Measurements from ENCODE around the gene ATG4B. TPM values are rescaled to one million over a fixed set of nuclear protein-coding genes. Genes with fewer than 3 reads are reported as not detected.

The ATG4B gene
- total RNA-seq, 1 donor from 2014 or later: 112 TPM

DNA sequence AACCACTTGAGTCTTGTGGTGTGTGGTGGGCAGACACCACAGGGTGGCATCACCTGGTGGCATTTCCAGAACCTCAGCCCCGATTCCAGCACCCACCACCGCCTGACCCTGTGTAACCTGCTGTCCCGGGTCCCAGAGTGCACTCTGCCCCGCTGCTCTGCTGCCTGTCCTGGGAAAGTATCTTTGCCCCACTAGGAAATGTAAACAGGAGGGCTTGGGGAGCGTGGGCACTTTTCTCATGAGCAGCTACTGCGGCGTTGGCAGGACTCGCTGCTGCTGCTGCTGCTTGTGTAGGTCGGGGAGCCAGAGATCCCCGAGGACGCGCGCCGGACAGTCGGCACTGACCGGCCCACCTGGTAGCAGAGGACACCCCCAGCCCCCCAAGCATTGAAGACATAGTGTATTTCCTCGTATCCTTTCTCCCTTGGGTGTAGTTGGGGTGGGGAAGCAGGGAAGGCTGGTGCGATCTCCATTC, 35.7 kb downstream of the ATG4B start:
- no peaks in the 10 kb centered on the region for H3K9me3 Mint-ChIP-seq
- DNase-seq (ENCODE audit: low read depth, low spot score): no peak
- peak overlapping the region; percentile 51 for H3K4me3 Mint-ChIP-seq
- no peaks in the 10 kb centered on the region for H3K36me3 Mint-ChIP-seq (ENCODE audit: low read depth)
- H3K27me3 Mint-ChIP-seq (ENCODE audit: low read depth): no peaks in the 10 kb centered on the region
- H3K4me1 Mint-ChIP-seq: no peaks in the 10 kb centered on the region
- TF ChIP-seq, protein P1, sequence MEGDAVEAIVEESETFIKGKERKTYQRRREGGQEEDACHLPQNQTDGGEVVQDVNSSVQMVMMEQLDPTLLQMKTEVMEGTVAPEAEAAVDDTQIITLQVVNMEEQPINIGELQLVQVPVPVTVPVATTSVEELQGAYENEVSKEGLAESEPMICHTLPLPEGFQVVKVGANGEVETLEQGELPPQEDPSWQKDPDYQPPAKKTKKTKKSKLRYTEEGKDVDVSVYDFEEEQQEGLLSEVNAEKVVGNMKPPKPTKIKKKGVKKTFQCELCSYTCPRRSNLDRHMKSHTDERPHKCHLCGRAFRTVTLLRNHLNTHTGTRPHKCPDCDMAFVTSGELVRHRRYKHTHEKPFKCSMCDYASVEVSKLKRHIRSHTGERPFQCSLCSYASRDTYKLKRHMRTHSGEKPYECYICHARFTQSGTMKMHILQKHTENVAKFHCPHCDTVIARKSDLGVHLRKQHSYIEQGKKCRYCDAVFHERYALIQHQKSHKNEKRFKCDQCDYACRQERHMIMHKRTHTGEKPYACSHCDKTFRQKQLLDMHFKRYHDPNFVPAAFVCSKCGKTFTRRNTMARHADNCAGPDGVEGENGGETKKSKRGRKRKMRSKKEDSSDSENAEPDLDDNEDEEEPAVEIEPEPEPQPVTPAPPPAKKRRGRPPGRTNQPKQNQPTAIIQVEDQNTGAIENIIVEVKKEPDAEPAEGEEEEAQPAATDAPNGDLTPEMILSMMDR (conservative IDR thresholded peaks at IDR 0.05): no peak
- H3K27ac Mint-ChIP-seq (ENCODE audit: unreplicated experiment): peak overlapping the region; percentile 43

GRCh38 chr2:241673797-241674725, 36.6 kb downstream of the ATG4B start:
- Mint-ChIP-seq H3K4me3 (peak overlapping the region; percentile 51), H3K4me1 (no peaks in the 10 kb centered on the region), H3K36me3 (ENCODE audit: low read depth) (no peaks in the 10 kb centered on the region), H3K27ac (ENCODE audit: unreplicated experiment) (peak overlapping the region; percentile 50), H3K9me3 (no peaks in the 10 kb centered on the region), H3K27me3 (ENCODE audit: low read depth) (no peaks in the 10 kb centered on the region)
- TF ChIP-seq, protein P1 (conservative IDR thresholded peaks at IDR 0.05): no peak
- DNase-seq (ENCODE audit: low read depth, low spot score): no peak

DNA sequence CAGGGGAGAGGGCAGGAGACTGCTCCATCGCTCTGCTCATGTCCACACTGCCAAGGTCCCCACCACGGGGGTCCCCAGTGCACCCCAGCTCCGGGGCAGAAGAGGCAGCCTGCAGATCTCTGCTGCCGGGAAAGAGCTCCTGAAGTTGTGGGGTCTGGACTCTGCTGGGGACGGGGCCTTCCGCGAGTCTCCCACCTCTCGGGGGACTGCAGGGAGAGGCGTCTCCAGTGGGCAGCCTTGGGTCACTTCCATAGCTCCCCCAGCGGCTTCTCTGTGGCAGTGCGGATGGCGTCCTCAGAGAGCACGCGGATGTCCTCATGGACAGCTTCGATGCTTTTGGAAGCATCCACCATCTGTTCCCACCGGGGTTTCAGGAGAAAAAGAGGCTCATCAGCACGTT, 38.4 kb downstream of the ATG4B start:
- Mint-ChIP-seq H3K27ac (ENCODE audit: unreplicated experiment) (no peak overlapping the region), H3K9me3 (no peaks in the 10 kb centered on the region), H3K36me3 (ENCODE audit: low read depth) (no peaks in the 10 kb centered on the region)

GRCh38 chr2:241676665-241677064, 39.2 kb downstream of the ATG4B start:
- DNase-seq (ENCODE audit: low read depth, low spot score): no peak
- H3K9me3 Mint-ChIP-seq: no peaks in the 10 kb centered on the region
- H3K4me1 Mint-ChIP-seq: no peaks in the 10 kb centered on the region
- no peak overlapping the region for H3K27ac Mint-ChIP-seq (ENCODE audit: unreplicated experiment)
- no peaks in the 10 kb centered on the region for H3K36me3 Mint-ChIP-seq (ENCODE audit: low read depth)
- H3K4me3 Mint-ChIP-seq: no peak overlapping the region
- TF ChIP-seq, protein P1 (conservative IDR thresholded peaks at IDR 0.05): no peak
- no peaks in the 10 kb centered on the region for H3K27me3 Mint-ChIP-seq (ENCODE audit: low read depth)

More for the DNA sequence above, 38.4 kb downstream of the ATG4B start:
- Mint-ChIP-seq H3K4me3 (no peak overlapping the region), H3K4me1 (no peaks in the 10 kb centered on the region), H3K27me3 (ENCODE audit: low read depth) (no peaks in the 10 kb centered on the region)
- DNase-seq (ENCODE audit: low read depth, low spot score): no peak
- TF ChIP-seq, protein P1 (conservative IDR thresholded peaks at IDR 0.05): no peak

GRCh38 chr2:241677392-241677791, 39.9 kb downstream of the ATG4B start:
- H3K27ac Mint-ChIP-seq (ENCODE audit: unreplicated experiment): no peak overlapping the region
- no peaks in the 10 kb centered on the region for H3K27me3 Mint-ChIP-seq (ENCODE audit: low read depth)
- no peaks in the 10 kb centered on the region for H3K9me3 Mint-ChIP-seq
- H3K36me3 Mint-ChIP-seq (ENCODE audit: low read depth): peaks cover 3% of the 10 kb centered on the region
- no peak overlapping the region for H3K4me3 Mint-ChIP-seq
- no peak for DNase-seq (ENCODE audit: low read depth, low spot score)
- no peaks in the 10 kb centered on the region for H3K4me1 Mint-ChIP-seq
- TF ChIP-seq, protein P1 (conservative IDR thresholded peaks at IDR 0.05): no peak

Measured in neural crest cell (in vitro differentiated cells).